IMR-90 (cell line): ENCODE results near the gene MAP1A. TPM values are rescaled to one million over a fixed set of nuclear protein-coding genes. Genes with fewer than 3 reads are reported as not detected.

Experiments
- ATAC-seq: fragments of 200-7000 bp; cut with Tn5 transposase; 2 replicates; pipeline ENCODE4 v1.9.1; 2020; ENCODE audit warnings: low read depth, mild to moderate bottlenecking, moderate library complexity
- BruUV-seq: library from RNA; stranded (reverse); fragments of 400-500 nt; replicated peaks from 2 replicates; lab custom pipeline; 2021; lab: Mats Ljungman, UMichigan
- CTCF ChIA-PET: fragments of 300-600 bp; formaldehyde crosslinking; extraction: SDS; loops from one replicate; lab custom pipeline; 2021; ENCODE audit warnings: antibody characterized with exemption; lab: Yijun Ruan, JAX
- POLR2A ChIA-PET: fragments of 300-600 bp; sonication (Branson Sonifier 250); formaldehyde crosslinking; loops from one replicate; lab custom pipeline; 2022; ENCODE audit warnings: antibody characterized with exemption; ENCODE audit not compliant: unreplicated experiment; lab: Charles Lee
- DNase-seq: peaks from one replicate; pipeline ENCODE4 v3.0.0; 2013
- H2AFZ ChIP-seq: replicated peaks from 2 replicates; pipeline ENCODE3; 2013; ENCODE audit warnings: low read length, mild to moderate bottlenecking; ENCODE audit not compliant: poor library complexity
- H2AK5ac ChIP-seq: 2 replicates; pipeline ENCODE4 v1.6.1; 2013; ENCODE audit warnings: low read depth, low read length, inconsistent platforms
- H2AK9ac ChIP-seq: replicated peaks from 2 replicates; pipeline ENCODE3; 2013; ENCODE audit warnings: mild to moderate bottlenecking, low read depth, low read length, moderate library complexity; ENCODE audit not compliant: poor library complexity
- H2BK120ac ChIP-seq: 2 replicates; pipeline ENCODE4 v1.6.1; 2013; ENCODE audit warnings: low read depth, low read length, inconsistent platforms
- H2BK15ac ChIP-seq: 3 replicates; pipeline ENCODE4 v1.6.1; 2013; ENCODE audit warnings: low read depth, low read length, inconsistent platforms
- H2BK20ac ChIP-seq: 2 replicates; pipeline ENCODE4 v1.6.1; 2013; ENCODE audit warnings: low read depth, mild to moderate bottlenecking, inconsistent platforms, low read length, moderate library complexity
- H2BK5ac ChIP-seq: 2 replicates; pipeline ENCODE4 v1.6.1; 2013; ENCODE audit warnings: mild to moderate bottlenecking, low read depth, low read length, inconsistent platforms; ENCODE audit not compliant: poor library complexity, severe bottlenecking
- H3K14ac ChIP-seq: replicated peaks from 2 replicates; pipeline ENCODE4 v1.6.1; 2013; ENCODE audit warnings: low read depth, low read length, inconsistent platforms
- H3K18ac ChIP-seq: 2 replicates; pipeline ENCODE4 v1.6.1; 2013; ENCODE audit warnings: low read depth, low read length, control low read depth
- H3K23ac ChIP-seq: 2 replicates; pipeline ENCODE4 v1.6.1; 2013; ENCODE audit warnings: low read depth, low read length, inconsistent platforms
- H3K27ac ChIP-seq: 2 replicates; pipeline ENCODE4 v1.5.1; 2013; ENCODE audit warnings: mild to moderate bottlenecking, control low read depth, low read length; ENCODE audit not compliant: insufficient read depth
- H3K27me3 ChIP-seq: 2 replicates; pipeline ENCODE4 v1.6.1; 2013; ENCODE audit warnings: low read length; ENCODE audit not compliant: control insufficient read depth, insufficient read depth
- H3K36me3 ChIP-seq: 2 replicates; pipeline ENCODE4 v1.6.1; 2013; ENCODE audit warnings: low read length, mixed read lengths; ENCODE audit not compliant: control insufficient read depth, insufficient read depth
- H3K4ac ChIP-seq: 2 replicates; pipeline ENCODE4 v1.6.1; 2013; ENCODE audit warnings: low read depth, low read length, inconsistent platforms
- H3K4me1 ChIP-seq: 2 replicates; pipeline ENCODE4 v1.6.1; 2013; ENCODE audit warnings: low read length, mixed read lengths; ENCODE audit not compliant: control insufficient read depth, insufficient read depth
- H3K4me2 ChIP-seq: 2 replicates; pipeline ENCODE4 v1.6.1; 2013; ENCODE audit warnings: low read depth, mild to moderate bottlenecking, control low read depth, low read length, moderate library complexity
- H3K4me3 ChIP-seq: 2 replicates; pipeline ENCODE4 v1.5.1; 2013; ENCODE audit warnings: low read depth, mild to moderate bottlenecking, control low read depth, low read length, moderate library complexity; ENCODE audit not compliant: insufficient read depth
- H3K56ac ChIP-seq: 2 replicates; pipeline ENCODE4 v1.6.1; 2013; ENCODE audit warnings: low read length, inconsistent platforms; ENCODE audit not compliant: insufficient read depth; ENCODE audit errors: extremely low read depth
- H3K79me1 ChIP-seq, 2 experiments: 2 replicates each; pipeline ENCODE4 v1.6.1; 2013; ENCODE audit warnings: low read length in 2 of 2, inconsistent platforms in 1 of 2, low read depth in 1 of 2
- H3K9ac ChIP-seq: 2 replicates; pipeline ENCODE4 v1.6.1; 2013; ENCODE audit warnings: low read depth, low read length, control low read depth
- H3K9me1 ChIP-seq: 2 replicates; pipeline ENCODE4 v1.6.1; 2013; ENCODE audit warnings: low read length, inconsistent platforms; ENCODE audit not compliant: insufficient read depth
- H3K9me3 ChIP-seq: 2 replicates; pipeline ENCODE4 v1.6.1; 2013; ENCODE audit warnings: low read length; ENCODE audit not compliant: control insufficient read depth, insufficient read depth
- H4K20me1 ChIP-seq: 2 replicates; pipeline ENCODE4 v1.6.1; 2013; ENCODE audit warnings: low read length, inconsistent platforms; ENCODE audit not compliant: insufficient read depth
- H4K5ac ChIP-seq: 2 replicates; pipeline ENCODE4 v1.6.1; 2013; ENCODE audit warnings: mild to moderate bottlenecking, low read depth, low read length, control low read depth
- H4K8ac ChIP-seq, 2 experiments: 2 replicates each; pipeline ENCODE4 v1.6.1; 2013; ENCODE audit warnings: low read depth in 2 of 2, low read length in 2 of 2, control low read depth in 1 of 2, inconsistent platforms in 1 of 2
- H4K91ac ChIP-seq: 2 replicates; pipeline ENCODE4 v1.6.1; 2013; ENCODE audit warnings: low read depth, low read length, inconsistent platforms; ENCODE audit not compliant: insufficient read depth
- USF2 ChIP-seq: fragments of 150-350 bp; IDR thresholded peaks from 2 replicates; pipeline ENCODE4 v1.6.1; 2017; ENCODE audit warnings: mild to moderate bottlenecking, antibody characterized with exemption, low read length, low read depth
- WGBS, 2 experiments: methylation state at CpG; one replicate each; pipeline versions ENCODE4 v1.1.5 to v1.1.7; 2013; ENCODE audit warnings: missing lambda C conversion rate in 2 of 2; ENCODE audit not compliant: insufficient read length in 1 of 2; ENCODE audit errors: extremely low coverage in 2 of 2; 5-methylcytosine and 5-hydroxymethylcytosine counted together
- dilution Hi-C: fragments of 300-500 bp; cut with HindIII; formaldehyde crosslinking; loops from one replicate; pipeline ENCODE4 v1.14.3; 2018; ENCODE audit warnings: low sequenced_read_pairs; ENCODE audit not compliant: unreplicated experiment
- in situ Hi-C: fragments of 300-500 bp; cut with MboI; formaldehyde crosslinking; loops from 3 replicates; pipeline ENCODE4 v1.14.3; 2019; ENCODE audit warnings: low sequenced_read_pairs, inconsistent platforms, mixed read lengths
- intact Hi-C: fragments of 100-400 bp; cut with micrococcal nuclease; formaldehyde crosslinking; loops from 2 replicates; pipeline ENCODE4 v1.10.0; 2022
- polyA plus RNA-seq, 3 experiments: library from polyadenylated mRNA; depleted of rRNA; stranded (reverse); fragments of >200 nt; gene quantifications; 2 replicates each; pipeline ENCODE4 v1.2.3, GENCODE V29; 2012; ENCODE audit warnings: low replicate concordance in 1 of 3
- total RNA-seq: library from RNA; depleted of rRNA; stranded (reverse); fragments of >200 nt; gene quantifications from 2 replicates; pipeline ENCODE4 v1.2.3, GENCODE V29; 2012
- TF ChIP-seq, protein P1 (sequence below): conservative IDR thresholded peaks from 2 replicates; pipeline ENCODE4 v1.5.1; 2012; ENCODE audit warnings: mild to moderate bottlenecking, low read depth, low read length, improper control_type of control experiment

MAP1A gene
- total and polyA plus RNA-seq, 2 of the 4 experiments (the other 2 are of a cell fraction) = 28.7 to 48.2 TPM

DNA sequence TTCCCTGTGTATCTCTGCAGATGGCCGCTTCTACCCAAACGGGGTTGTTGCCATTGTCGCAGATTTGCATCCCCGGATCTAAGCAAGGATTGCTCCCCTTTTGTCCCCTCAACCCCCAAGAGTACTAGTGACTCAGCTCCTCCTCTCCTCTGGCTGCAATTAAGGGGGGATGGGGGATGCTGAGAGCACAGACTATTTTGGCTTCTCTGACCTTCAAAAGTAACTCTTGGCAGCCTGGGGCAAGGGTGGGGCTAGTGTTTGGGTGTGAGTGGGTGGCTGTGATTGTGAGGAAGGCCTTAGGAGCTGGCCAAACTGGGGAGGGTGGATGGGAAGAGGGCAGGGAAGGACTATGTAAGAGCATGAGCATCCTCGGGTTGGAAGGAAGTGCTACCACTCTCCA lies 1.2 kb upstream of the MAP1A start:
- ATAC-seq (peak; percentile 7), DNase-seq (no peak)
- Histone ChIP-seq H3K4me2 (peak overlapping the region; percentile 74), H2AK9ac (peak overlapping the region; percentile 74), H4K91ac (peak overlapping the region; percentile 74), H4K8ac (peak overlapping the region; percentile 20 to 91; a peak in 3 of 4 replicates), H3K27me3 (no peaks in the 10 kb centered on the region), H3K4ac (peak overlapping the region; percentile 91), H3K4me3 (peak overlapping the region; percentile 79; the same call in 1 of the 2 replicates), H3K9me3 (no peaks in the 10 kb centered on the region), H3K9ac (peak overlapping the region; percentile 47), H2BK5ac (peak overlapping the region; percentile 85), H3K36me3 (peaks cover 7% of the 10 kb centered on the region), H2AK5ac (peak overlapping the region; percentile 79), H2AFZ (peak overlapping the region; percentile 73), H3K79me1 (peaks cover 26 to 59% of the 10 kb centered on the region in 2 experiments), H3K56ac (peak overlapping the region; percentile 77), H3K4me1 (peaks cover 22% of the 10 kb centered on the region), H4K20me1 (peaks cover 24% of the 10 kb centered on the region), H2BK20ac (peak overlapping the region; percentile 84), H3K9me1 (peaks cover 30% of the 10 kb centered on the region), H3K23ac (peak overlapping the region; percentile 78), H3K27ac (peak overlapping the region; percentile 81), H2BK120ac (peak overlapping the region; percentile 95), H4K5ac (peak overlapping the region; percentile 23), H3K14ac (peak overlapping the region; percentile 90), H3K18ac (peak overlapping the region; percentile 58), H2BK15ac (peak overlapping the region; percentile 68; the same call in 2 of the 3 replicates)
- WGBS, 2 experiments = no CpG with 5 or more reads among the region's 5 CpGs
- CTCF ChIA-PET = interaction anchor here (1.5 kb wide), 1 partner anchor 75 kb away, joined by 5 read pairs; no protein-coding TSS in a partner anchor
- intact Hi-C loops = loop anchor here (2.0 to 10.0 kb wide), 2 partner anchors 23 to 259 kb away; partner anchors contain the start of genes ELL3 and TP53BP1
- POLR2A ChIA-PET = no interaction called here
- BruUV-seq = no TSS peak
- dilution Hi-C loops = no loop called here
- no peak for TF ChIP-seq USF2
- TF ChIP-seq, protein P1, sequence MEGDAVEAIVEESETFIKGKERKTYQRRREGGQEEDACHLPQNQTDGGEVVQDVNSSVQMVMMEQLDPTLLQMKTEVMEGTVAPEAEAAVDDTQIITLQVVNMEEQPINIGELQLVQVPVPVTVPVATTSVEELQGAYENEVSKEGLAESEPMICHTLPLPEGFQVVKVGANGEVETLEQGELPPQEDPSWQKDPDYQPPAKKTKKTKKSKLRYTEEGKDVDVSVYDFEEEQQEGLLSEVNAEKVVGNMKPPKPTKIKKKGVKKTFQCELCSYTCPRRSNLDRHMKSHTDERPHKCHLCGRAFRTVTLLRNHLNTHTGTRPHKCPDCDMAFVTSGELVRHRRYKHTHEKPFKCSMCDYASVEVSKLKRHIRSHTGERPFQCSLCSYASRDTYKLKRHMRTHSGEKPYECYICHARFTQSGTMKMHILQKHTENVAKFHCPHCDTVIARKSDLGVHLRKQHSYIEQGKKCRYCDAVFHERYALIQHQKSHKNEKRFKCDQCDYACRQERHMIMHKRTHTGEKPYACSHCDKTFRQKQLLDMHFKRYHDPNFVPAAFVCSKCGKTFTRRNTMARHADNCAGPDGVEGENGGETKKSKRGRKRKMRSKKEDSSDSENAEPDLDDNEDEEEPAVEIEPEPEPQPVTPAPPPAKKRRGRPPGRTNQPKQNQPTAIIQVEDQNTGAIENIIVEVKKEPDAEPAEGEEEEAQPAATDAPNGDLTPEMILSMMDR = no peak
- in situ Hi-C loops = no loop called here
